Right atrium auricular region (tissue), 2 donors: ENCODE data around the gene C15orf61. TPM values are rescaled to one million over a fixed set of nuclear protein-coding genes. Genes with fewer than 3 reads are reported as not detected.

Experiments
- DNase-seq: peaks from one replicate; pipeline ENCODE4 v3.0.0-alpha.2; 2019; ENCODE audit warnings: low spot score
- H3K27ac ChIP-seq, 2 donors: fragments of 200-600 bp; sonication (generic); 1 replicate in 1 of 2; 2 replicates in 1 of 2; pipeline ENCODE4 v1.5.1; 2016 to 2019
- H3K27me3 ChIP-seq, 2 donors: fragments of 200-600 bp; sonication (generic); one replicate each; pipeline versions ENCODE4 v1.5.1 to v1.6.0; 2017 to 2019
- H3K36me3 ChIP-seq: fragments of 200-600 bp; sonication (generic); one replicate; pipeline ENCODE4 v1.5.1; 2016
- H3K4me1 ChIP-seq, 2 donors: fragments of 200-600 bp; sonication (generic); one replicate each; pipeline versions ENCODE4 v1.5.1 to v1.6.0; 2017 to 2019
- H3K4me3 ChIP-seq, 2 donors: fragments of 200-600 bp; sonication (generic); 1 replicate in 1 of 2; 2 replicates in 1 of 2; pipeline ENCODE4 v1.5.1; 2017 to 2019; ENCODE audit warnings: mild to moderate bottlenecking in 1 of 2, moderate library complexity in 1 of 2
- H3K9me3 ChIP-seq, 2 donors: fragments of 200-600 bp; sonication (generic); one replicate each; pipeline ENCODE4 v1.5.1; 2019
- total RNA-seq, 2 donors: library from RNA; depleted of rRNA; stranded (reverse); fragments of >200 nt; gene quantifications; one replicate each; pipeline ENCODE4 v1.1.0, GENCODE V29; 2016
- TF ChIP-seq, protein P1 (sequence below), 2 donors: fragments of 200-600 bp; sonication (generic); IDR thresholded peaks; one replicate each; pipeline ENCODE4 v1.5.1; 2019; ENCODE audit warnings: antibody characterized with exemption in 2 of 2

Gene C15orf61
- 1 to 10 TPM; 6.2 to 7.0 TPM for total RNA-seq

DNA sequence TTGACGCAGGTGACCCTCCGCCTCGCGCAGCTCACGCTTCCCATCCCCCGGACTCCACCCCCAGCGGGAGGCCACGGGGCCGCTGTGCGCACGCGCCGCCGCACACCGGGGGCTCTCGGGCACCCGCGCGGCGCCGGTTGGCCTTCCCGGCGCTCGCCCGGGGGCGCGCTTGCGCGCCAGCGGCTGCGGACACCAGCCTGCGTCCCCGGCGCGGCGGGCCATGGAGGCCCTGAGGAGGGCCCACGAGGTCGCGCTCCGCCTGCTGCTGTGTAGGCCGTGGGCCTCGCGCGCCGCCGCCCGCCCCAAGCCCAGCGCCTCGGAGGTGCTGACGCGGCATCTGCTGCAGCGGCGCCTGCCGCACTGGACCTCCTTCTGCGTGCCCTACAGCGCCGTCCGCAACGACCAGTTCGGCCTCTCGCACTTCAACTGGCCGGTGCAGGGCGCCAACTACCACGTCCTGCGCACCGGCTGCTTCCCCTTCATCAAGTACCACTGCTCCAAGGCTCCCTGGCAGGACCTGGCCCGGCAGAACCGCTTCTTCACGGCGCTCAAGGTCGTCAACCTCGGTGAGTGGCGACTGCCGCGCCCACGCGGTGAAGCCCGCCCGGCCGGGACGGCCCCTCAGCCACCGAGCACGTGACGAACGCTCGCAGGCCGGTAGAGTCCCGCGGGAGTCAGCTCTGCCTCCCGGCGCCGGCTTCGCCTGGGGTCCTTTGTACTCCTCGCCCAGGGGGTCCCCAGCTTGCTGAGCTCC is at the start of gene C15orf61:
TSS of gene C15orf61 (plus strand) at position 103 of the 754 bp plus-strand sequence. CDS start at position 221, 118 bp downstream.
- Histone ChIP-seq H3K36me3 (no peaks in the 10 kb centered on the region), H3K4me3 (peak within 1 kb of the TSS; percentile 73 to 90), H3K4me1 (peaks cover 0 to 31% of the 10 kb centered on the region in 2 donors), H3K9me3 (no peaks in the 10 kb centered on the region), H3K27ac (peak within 1 kb of the TSS; percentile 97 to 98), H3K27me3 (no peaks in the 10 kb centered on the region)
- peak; percentile 69 for DNase-seq
- TF ChIP-seq, protein P1, sequence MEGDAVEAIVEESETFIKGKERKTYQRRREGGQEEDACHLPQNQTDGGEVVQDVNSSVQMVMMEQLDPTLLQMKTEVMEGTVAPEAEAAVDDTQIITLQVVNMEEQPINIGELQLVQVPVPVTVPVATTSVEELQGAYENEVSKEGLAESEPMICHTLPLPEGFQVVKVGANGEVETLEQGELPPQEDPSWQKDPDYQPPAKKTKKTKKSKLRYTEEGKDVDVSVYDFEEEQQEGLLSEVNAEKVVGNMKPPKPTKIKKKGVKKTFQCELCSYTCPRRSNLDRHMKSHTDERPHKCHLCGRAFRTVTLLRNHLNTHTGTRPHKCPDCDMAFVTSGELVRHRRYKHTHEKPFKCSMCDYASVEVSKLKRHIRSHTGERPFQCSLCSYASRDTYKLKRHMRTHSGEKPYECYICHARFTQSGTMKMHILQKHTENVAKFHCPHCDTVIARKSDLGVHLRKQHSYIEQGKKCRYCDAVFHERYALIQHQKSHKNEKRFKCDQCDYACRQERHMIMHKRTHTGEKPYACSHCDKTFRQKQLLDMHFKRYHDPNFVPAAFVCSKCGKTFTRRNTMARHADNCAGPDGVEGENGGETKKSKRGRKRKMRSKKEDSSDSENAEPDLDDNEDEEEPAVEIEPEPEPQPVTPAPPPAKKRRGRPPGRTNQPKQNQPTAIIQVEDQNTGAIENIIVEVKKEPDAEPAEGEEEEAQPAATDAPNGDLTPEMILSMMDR (IDR thresholded peaks at IDR 0.05), result peak in 1 of 2 donors; percentile 15

DNA sequence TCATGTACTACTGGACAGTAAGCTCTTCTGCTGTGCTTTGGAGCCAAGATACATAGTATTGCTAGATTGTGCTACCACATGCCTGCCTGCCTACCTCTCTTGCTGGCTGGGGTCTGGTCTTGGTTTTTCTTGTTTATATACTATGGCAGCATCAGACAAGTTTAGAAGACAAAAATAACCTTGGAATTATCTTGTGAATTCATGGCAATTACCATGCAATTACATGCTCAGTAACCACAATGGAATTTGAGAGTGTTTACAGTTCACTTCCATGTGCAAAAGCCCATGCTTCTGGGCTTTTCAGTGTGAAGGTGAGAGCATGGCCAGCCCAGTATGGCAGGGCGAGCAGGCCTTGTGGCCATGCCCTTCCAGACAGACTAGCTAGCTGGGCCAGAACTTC is 48.0 kb upstream of the C15orf61 start:
- Histone ChIP-seq H3K27me3 (no peaks in the 10 kb centered on the region), H3K9me3 (no peaks in the 10 kb centered on the region), H3K4me3 (no peak overlapping the region), H3K4me1 (no peaks in the 10 kb centered on the region), H3K36me3 (no peaks in the 10 kb centered on the region), H3K27ac (no peak overlapping the region)
- no peak for DNase-seq
- TF ChIP-seq, protein P1 (IDR thresholded peaks at IDR 0.05), result no peak

DNA sequence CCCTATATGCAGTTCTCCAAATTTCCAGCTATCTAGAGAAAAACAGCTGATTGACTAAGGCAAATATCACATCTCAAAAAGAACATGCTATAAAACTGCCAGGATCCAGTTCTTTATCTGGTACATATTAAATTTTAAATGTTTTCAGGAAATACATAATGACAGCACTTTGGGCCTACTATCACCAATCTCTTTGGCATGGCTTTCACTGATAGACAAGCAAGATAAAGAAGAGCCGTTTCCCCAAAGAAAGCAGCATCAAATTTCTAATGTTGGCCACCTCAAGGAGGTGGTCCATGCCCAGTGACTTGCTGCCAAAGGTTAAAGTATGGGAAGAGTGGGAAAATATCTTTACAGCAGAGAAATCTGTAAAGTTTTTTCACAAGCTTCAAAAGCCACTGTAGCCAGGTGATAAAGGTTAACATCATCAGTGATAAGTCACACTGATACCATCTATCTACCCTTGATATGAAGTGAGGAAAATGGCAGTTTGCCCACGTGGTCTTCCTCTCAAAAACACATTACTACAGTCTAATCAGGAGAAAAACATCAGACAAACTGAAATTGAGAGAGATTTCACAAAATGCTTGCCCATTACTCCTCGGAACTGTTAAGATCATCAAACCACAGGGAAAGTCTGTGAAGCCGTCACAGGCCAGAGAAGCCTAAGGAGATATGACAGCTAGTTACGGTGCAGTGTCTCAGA is 46.4 kb upstream of the C15orf61 start:
- no peaks in the 10 kb centered on the region for H3K36me3 ChIP-seq
- H3K4me3 ChIP-seq, result no peak overlapping the region
- no peak for DNase-seq
- H3K9me3 ChIP-seq, result no peaks in the 10 kb centered on the region
- no peaks in the 10 kb centered on the region for H3K27me3 ChIP-seq
- no peaks in the 10 kb centered on the region for H3K4me1 ChIP-seq
- TF ChIP-seq, protein P1 (IDR thresholded peaks at IDR 0.05), result no peak
- H3K27ac ChIP-seq, result no peak overlapping the region

DNA sequence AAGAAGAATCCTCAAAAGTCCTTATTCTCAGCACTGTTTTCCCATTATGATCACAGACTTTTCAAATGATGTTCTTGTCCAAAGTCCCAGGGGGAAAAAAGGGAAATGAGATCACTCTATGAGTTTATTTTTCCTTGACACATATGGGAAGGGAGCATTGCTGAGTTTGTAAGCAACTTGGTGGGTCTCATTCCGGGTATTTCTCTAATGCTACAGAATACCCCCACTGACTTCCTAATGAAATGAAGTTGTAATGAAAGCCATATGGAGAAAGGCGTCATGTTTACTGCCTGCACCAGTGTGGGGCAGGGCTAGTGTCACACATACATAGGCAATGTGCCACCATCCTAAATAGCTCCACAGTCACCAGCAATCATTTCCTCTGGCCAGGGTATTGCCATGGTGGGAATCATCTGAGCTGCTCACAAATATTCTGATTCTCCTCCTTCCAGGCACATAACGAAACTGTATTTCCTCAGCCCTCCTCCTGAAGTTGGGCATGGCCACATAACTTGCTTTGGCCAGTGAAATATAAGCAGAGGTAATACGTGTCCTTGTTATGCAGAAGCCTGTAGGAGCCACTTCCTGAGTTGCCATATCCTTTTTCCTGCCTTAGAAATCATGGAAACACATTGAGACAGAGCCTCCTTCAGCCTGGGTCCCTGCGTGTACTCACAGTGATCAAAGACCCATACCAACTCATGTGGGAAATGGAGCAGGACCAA is 41.0 kb upstream of the C15orf61 start:
- TF ChIP-seq, protein P1 (IDR thresholded peaks at IDR 0.05), result no peak
- Histone ChIP-seq H3K9me3 (peaks cover 0 to 5% of the 10 kb centered on the region in 2 donors), H3K4me1 (no peaks in the 10 kb centered on the region), H3K27me3 (no peaks in the 10 kb centered on the region), H3K36me3 (no peaks in the 10 kb centered on the region), H3K4me3 (no peak overlapping the region), H3K27ac (no peak overlapping the region)
- no peak for DNase-seq

DNA sequence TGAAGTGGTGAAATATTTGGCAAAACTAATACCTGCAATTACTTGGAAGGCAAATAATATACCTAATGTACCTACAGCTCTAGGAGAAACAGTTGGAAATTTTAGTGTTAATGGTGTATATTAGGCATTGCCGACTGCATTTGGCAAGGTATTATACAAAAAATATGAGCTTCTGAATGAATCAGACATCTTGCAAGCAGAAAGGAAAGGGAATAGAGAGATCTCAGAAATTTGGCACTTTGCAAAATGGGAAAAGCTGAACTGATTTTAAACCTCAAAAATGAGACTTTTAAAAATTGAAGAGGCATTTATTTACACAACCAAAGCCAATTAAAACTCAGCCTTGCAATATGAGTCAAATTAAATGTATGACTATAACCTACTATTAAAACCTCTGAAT is 40.2 kb upstream of the C15orf61 start:
- H3K27ac ChIP-seq, result no peak overlapping the region
- no peaks in the 10 kb centered on the region for H3K36me3 ChIP-seq
- no peaks in the 10 kb centered on the region for H3K27me3 ChIP-seq
- TF ChIP-seq, protein P1 (IDR thresholded peaks at IDR 0.05), result no peak
- H3K9me3 ChIP-seq, result peaks cover 0 to 10% of the 10 kb centered on the region in 2 donors
- no peak overlapping the region for H3K4me3 ChIP-seq
- H3K4me1 ChIP-seq, result no peaks in the 10 kb centered on the region
- no peak for DNase-seq
